MM.1S (cell line): ENCODE results near the gene KIF5C.

Source experiments
- DNase-seq: peaks from one replicate; pipeline ENCODE4 v3.0.0-alpha.2; 2015
- H2AFZ ChIP-seq: fragments of 300-600 bp; sonication (generic); 2 replicates; pipeline ENCODE4 v1.6.0; 2016; ENCODE audit warnings: antibody characterized with exemption, low read length
- H3F3A ChIP-seq: fragments of 300-600 bp; sonication (generic); 2 replicates; pipeline ENCODE4 v1.6.1; 2016; ENCODE audit warnings: mild to moderate bottlenecking, antibody characterized with exemption, low read length, moderate library complexity, mixed read lengths; ENCODE audit not compliant: insufficient read depth
- H3K27ac ChIP-seq: fragments of 300-600 bp; sonication (generic); 2 replicates; pipeline ENCODE4 v1.5.1; 2016; ENCODE audit warnings: mild to moderate bottlenecking, low read length
- H3K27me3 ChIP-seq: fragments of 300-600 bp; sonication (generic); replicated peaks from 2 replicates; pipeline ENCODE4 v1.6.0; 2016; ENCODE audit warnings: low read length; ENCODE audit not compliant: insufficient read depth
- H3K36me3 ChIP-seq: fragments of 300-600 bp; sonication (generic); replicated peaks from 2 replicates; pipeline ENCODE4 v1.6.1; 2016; ENCODE audit warnings: mild to moderate bottlenecking, low read length, mixed read lengths; ENCODE audit not compliant: insufficient read depth
- H3K4me1 ChIP-seq: fragments of 300-600 bp; sonication (generic); 2 replicates; pipeline ENCODE4 v1.6.1; 2016; ENCODE audit warnings: low read length, mixed read lengths
- H3K4me2 ChIP-seq: fragments of 300-600 bp; sonication (generic); 2 replicates; pipeline ENCODE4 v1.6.0; 2016; ENCODE audit warnings: low read depth, low read length
- H3K4me3 ChIP-seq: fragments of 300-600 bp; sonication (generic); 2 replicates; pipeline ENCODE4 v1.5.1; 2016; ENCODE audit warnings: low read length, mixed read lengths
- H3K79me2 ChIP-seq: fragments of 300-600 bp; sonication (generic); 2 replicates; pipeline ENCODE4 v1.6.1; 2016; ENCODE audit warnings: mixed run types, low read length, mixed read lengths
- H3K9ac ChIP-seq: fragments of 300-600 bp; sonication (generic); 2 replicates; pipeline ENCODE4 v1.6.1; 2016; ENCODE audit warnings: low read length, mixed read lengths
- H3K9me2 ChIP-seq: fragments of 300-600 bp; sonication (generic); replicated peaks from 2 replicates; pipeline ENCODE4 v1.6.1; 2016; ENCODE audit warnings: mild to moderate bottlenecking, low read length, mixed read lengths; ENCODE audit not compliant: insufficient read depth
- H3K9me3 ChIP-seq: fragments of 300-600 bp; sonication (generic); replicated peaks from 2 replicates; pipeline ENCODE4 v1.6.1; 2016; ENCODE audit warnings: mild to moderate bottlenecking, low read length, mixed read lengths; ENCODE audit not compliant: insufficient read depth
- H4K20me1 ChIP-seq: fragments of 300-600 bp; sonication (generic); 2 replicates; pipeline ENCODE4 v1.6.1; 2016; ENCODE audit warnings: mild to moderate bottlenecking, low read length, moderate library complexity, mixed read lengths; ENCODE audit not compliant: insufficient read depth
- EZH2 ChIP-seq: fragments of 300-600 bp; sonication (generic); optimal IDR thresholded peaks from 2 replicates; pipeline ENCODE3; 2017; ENCODE audit warnings: low read depth, mild to moderate bottlenecking, antibody characterized with exemption, low read length, mixed read lengths
- EZH2phosphoT487 ChIP-seq: fragments of 300-600 bp; sonication (generic); IDR thresholded peaks from 2 replicates; pipeline ENCODE4 v1.6.1; 2018; ENCODE audit warnings: antibody characterized with exemption, low read length
- TF ChIP-seq, protein P1 (sequence below): fragments of 300-600 bp; sonication (generic); IDR thresholded peaks from 2 replicates; pipeline ENCODE4 v1.5.1; 2016; ENCODE audit warnings: antibody characterized with exemption, low read length, mixed read lengths

KIF5C gene

DNA sequence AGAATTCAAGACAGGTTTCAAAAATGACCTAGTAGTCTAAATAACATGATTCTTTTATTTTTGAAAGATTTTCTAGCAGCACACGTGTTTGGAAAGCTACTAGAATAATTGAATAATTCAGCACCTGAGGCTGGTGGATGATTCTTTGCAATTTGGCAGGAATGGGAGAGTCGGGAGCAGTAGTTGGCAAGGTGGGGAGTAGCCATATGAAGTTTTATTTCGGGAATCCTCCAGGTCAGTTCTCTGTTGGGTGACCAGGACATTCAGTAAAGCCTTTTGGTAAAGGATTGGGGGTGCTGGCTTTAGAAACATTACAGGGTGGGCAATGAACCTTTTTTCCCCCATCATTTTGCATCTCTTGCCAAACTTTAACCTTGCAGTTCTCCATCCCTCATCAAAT is 88.4 kb downstream of the KIF5C start:
- H3K36me3 ChIP-seq, result no peaks in the 10 kb centered on the region
- H3K4me3 ChIP-seq, result no peak overlapping the region
- H3K27me3 ChIP-seq, result no peaks in the 10 kb centered on the region
- no peaks in the 10 kb centered on the region for H4K20me1 ChIP-seq
- no peak overlapping the region for H3K9ac ChIP-seq
- no peak overlapping the region for H2AFZ ChIP-seq
- TF ChIP-seq EZH2phosphoT487, result no peak
- TF ChIP-seq EZH2, result no peak
- TF ChIP-seq, protein P1, sequence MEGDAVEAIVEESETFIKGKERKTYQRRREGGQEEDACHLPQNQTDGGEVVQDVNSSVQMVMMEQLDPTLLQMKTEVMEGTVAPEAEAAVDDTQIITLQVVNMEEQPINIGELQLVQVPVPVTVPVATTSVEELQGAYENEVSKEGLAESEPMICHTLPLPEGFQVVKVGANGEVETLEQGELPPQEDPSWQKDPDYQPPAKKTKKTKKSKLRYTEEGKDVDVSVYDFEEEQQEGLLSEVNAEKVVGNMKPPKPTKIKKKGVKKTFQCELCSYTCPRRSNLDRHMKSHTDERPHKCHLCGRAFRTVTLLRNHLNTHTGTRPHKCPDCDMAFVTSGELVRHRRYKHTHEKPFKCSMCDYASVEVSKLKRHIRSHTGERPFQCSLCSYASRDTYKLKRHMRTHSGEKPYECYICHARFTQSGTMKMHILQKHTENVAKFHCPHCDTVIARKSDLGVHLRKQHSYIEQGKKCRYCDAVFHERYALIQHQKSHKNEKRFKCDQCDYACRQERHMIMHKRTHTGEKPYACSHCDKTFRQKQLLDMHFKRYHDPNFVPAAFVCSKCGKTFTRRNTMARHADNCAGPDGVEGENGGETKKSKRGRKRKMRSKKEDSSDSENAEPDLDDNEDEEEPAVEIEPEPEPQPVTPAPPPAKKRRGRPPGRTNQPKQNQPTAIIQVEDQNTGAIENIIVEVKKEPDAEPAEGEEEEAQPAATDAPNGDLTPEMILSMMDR, result no peak
- no peak overlapping the region for H3K4me2 ChIP-seq
- H3K9me2 ChIP-seq, result no peaks in the 10 kb centered on the region
- no peaks in the 10 kb centered on the region for H3K79me2 ChIP-seq
- H3K27ac ChIP-seq, result no peak overlapping the region
- no peaks in the 10 kb centered on the region for H3K9me3 ChIP-seq
- no peaks in the 10 kb centered on the region for H3F3A ChIP-seq
- H3K4me1 ChIP-seq, result no peaks in the 10 kb centered on the region
- no peak for DNase-seq

DNA sequence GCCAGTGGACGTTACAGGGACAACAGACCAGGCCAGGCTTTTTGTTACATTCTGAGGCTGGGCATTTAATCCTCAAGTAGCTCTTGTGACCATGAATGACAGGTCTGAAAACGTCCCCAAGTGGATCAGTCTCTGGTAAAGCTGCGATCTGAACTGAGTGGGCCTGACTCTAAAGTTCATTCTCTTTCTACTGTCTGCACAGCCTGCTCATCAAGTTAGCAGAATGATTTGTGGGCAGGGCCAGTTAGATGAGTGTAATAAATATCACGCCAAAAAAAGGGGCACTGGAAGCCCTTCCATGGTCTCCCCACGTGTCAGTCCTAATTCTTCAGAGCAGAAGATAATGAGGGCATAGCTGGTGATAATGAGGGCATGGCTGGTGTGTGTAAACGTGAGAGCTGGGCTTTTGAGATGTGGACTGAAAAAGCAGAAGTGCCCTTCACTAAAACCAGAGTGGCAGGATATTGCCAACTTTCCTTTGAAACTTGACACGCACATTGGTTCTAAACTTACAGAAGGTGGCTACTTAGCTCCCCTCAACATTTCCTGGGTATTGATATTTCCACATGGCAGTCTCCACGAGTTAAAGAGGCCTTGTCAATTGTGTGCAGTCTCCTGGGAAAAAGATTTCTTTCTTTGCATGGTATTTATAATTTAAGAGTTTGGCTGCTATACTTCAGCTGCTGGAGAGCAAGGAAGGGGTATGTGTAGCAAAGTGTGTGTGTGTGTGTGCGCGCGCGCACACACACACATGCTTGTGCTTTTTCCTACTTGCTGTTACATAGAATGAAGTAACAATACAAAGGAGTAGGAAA is 90.8 kb downstream of the KIF5C start:
- Histone ChIP-seq H3K9me2 (no peaks in the 10 kb centered on the region), H3K9ac (no peak overlapping the region), H3K9me3 (no peaks in the 10 kb centered on the region), H3K4me3 (no peak overlapping the region), H3K27me3 (no peaks in the 10 kb centered on the region), H3K4me2 (no peak overlapping the region), H3F3A (no peaks in the 10 kb centered on the region), H4K20me1 (no peaks in the 10 kb centered on the region), H3K79me2 (no peaks in the 10 kb centered on the region), H3K36me3 (no peaks in the 10 kb centered on the region), H3K4me1 (no peaks in the 10 kb centered on the region), H3K27ac (no peak overlapping the region), H2AFZ (no peak overlapping the region)
- TF ChIP-seq, protein P1, result no peak
- no peak for TF ChIP-seq EZH2
- DNase-seq, result no peak

DNA sequence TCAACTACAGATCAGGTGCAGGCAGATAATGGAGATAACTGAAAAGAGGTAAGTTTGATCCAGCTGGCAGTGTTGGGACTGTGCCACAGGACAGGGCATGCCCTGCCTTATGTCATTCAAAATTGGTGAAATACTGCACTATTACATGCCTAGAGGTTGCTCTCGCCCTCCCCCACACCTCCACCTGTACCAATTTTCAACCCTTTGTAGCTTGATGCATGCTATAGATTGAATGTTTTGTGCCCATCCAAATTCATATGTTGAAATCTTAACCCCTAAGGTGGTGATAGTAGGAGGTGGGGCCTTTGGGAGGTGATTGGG is 91.4 kb downstream of the KIF5C start:
- TF ChIP-seq EZH2 (no peak), EZH2phosphoT487 (no peak)
- TF ChIP-seq, protein P1, result no peak
- H3K9me2 ChIP-seq, result no peaks in the 10 kb centered on the region
- H3K27ac ChIP-seq, result no peak overlapping the region
- no peaks in the 10 kb centered on the region for H4K20me1 ChIP-seq
- H3K4me2 ChIP-seq, result no peak overlapping the region
- H3K4me3 ChIP-seq, result no peak overlapping the region
- no peaks in the 10 kb centered on the region for H3K36me3 ChIP-seq
- H3F3A ChIP-seq, result no peaks in the 10 kb centered on the region
- H2AFZ ChIP-seq, result no peak overlapping the region
- no peak for DNase-seq
- H3K27me3 ChIP-seq, result no peaks in the 10 kb centered on the region
- H3K9me3 ChIP-seq, result no peaks in the 10 kb centered on the region
- H3K4me1 ChIP-seq, result no peaks in the 10 kb centered on the region
- H3K79me2 ChIP-seq, result no peaks in the 10 kb centered on the region
- no peak overlapping the region for H3K9ac ChIP-seq
